Upper lobe of left lung (tissue), 6 donors: ENCODE data around the gene THOC1. TPM values are rescaled to one million over a fixed set of nuclear protein-coding genes. Genes with fewer than 3 reads are reported as not detected.

ENCODE experiments used
- ATAC-seq, 2 donors: fragments of 200-7000 bp; cut with Tn5 transposase; one replicate each; pipeline ENCODE4 v1.9.1; 2022; ENCODE audit warnings: mild to moderate bottlenecking in 2 of 2, moderate library complexity in 2 of 2; ENCODE audit not compliant: low FRiP score in 2 of 2
- DNase-seq, 2 donors: peaks; one replicate each; pipeline ENCODE4 v3.0.0-alpha.2; 2019 to 2020
- H3K27ac ChIP-seq, 4 donors: fragments of 200-600 bp; sonication (generic); one replicate each; pipeline ENCODE4 v1.5.1; 2016 to 2019
- H3K27me3 ChIP-seq, 4 donors: fragments of 200-600 bp; sonication (generic); one replicate each; pipeline ENCODE4 v1.5.1; 2017 to 2019
- H3K36me3 ChIP-seq, 4 donors: fragments of 200-600 bp; sonication (generic); one replicate each; pipeline ENCODE4 v1.5.1; 2016 to 2019
- H3K4me1 ChIP-seq, 4 donors: fragments of 200-600 bp; sonication (generic); one replicate each; pipeline ENCODE4 v1.5.1; 2018 to 2019
- H3K4me3 ChIP-seq, 4 donors: fragments of 200-600 bp; sonication (generic); one replicate each; pipeline ENCODE4 v1.5.1; 2017 to 2019; ENCODE audit warnings: mild to moderate bottlenecking in 2 of 4, moderate library complexity in 1 of 4
- H3K9me3 ChIP-seq, 4 donors: fragments of 200-600 bp; sonication (generic); one replicate each; pipeline ENCODE4 v1.5.1; 2018 to 2019
- EP300 ChIP-seq, 4 donors: sonication (generic); formaldehyde crosslinking; IDR thresholded peaks; one replicate each; pipeline ENCODE4 v1.5.1; 2017; ENCODE audit warnings: antibody characterized with exemption in 4 of 4, control low read depth in 2 of 4
- POLR2A ChIP-seq, 4 donors: fragments of 450-650 bp; IDR thresholded peaks; one replicate each; pipeline ENCODE4 v1.5.1; 2016 to 2017; ENCODE audit warnings: antibody characterized with exemption in 4 of 4, mild to moderate bottlenecking in 2 of 4
- POLR2AphosphoS5 ChIP-seq, 2 donors: sonication (generic); formaldehyde crosslinking; IDR thresholded peaks; one replicate each; pipeline ENCODE4 v1.5.1; 2017; ENCODE audit warnings: antibody characterized with exemption in 2 of 2
- WGBS, 2 donors: methylation state at CpG; one replicate each; pipeline ENCODE4 v1.1.5; 2017 to 2018; 5-methylcytosine and 5-hydroxymethylcytosine counted together
- total RNA-seq, 6 donors: library from RNA; depleted of rRNA in 4 of 6; stranded (reverse); fragments of >200 nt in 4 of 6; gene quantifications; one replicate each; pipeline versions ENCODE4 v1.1.0 to v1.2.1, GENCODE V29; 2016 to 2021
- TF ChIP-seq, protein P1 (sequence below), 6 experiments: fragments of 450-650 bp in 4 of 6; fragments of 200-600 bp in 2 of 6; sonication (generic) in 2 of 6; IDR thresholded peaks; one replicate each; pipeline ENCODE4 v1.5.1; 2016 to 2019; ENCODE audit warnings: antibody characterized with exemption in 6 of 6
- donor health status: DM: no; HTN: no; CAD: no; lungs with moderate emphysema.
- donor health status: DM: no; HTN: yes; CAD: no; lungs with severe emphysema.

The THOC1 gene
- total RNA-seq, 6 donors from 2014 or later: 21.2 to 93.2 (median 30.4) TPM

DNA sequence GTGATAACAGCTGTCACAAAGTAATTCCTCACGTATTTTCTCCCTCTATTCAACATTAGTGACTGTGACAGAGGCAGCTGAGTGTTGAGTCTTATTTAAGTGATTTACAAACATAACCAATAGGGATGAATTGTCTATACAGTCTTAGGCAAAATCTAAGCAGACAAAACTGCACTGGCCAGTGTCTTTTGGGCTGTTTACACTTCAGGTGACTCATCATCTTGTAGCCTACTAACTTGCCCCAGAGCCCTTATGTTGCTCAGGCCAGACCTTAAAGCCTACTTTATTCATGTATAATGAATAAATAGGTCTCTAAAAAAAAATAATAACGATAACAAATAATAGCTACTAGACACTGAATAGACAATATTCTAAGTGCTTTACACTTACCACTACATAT lies 17.2 kb downstream of the THOC1 start:
- no peaks in the 10 kb centered on the region for H3K27me3 ChIP-seq
- 85 to 92% methylated on average over 2 of the region's 2 CpGs for WGBS, 2 donors
- H3K4me3 ChIP-seq: no peak overlapping the region
- no peaks in the 10 kb centered on the region for H3K9me3 ChIP-seq
- H3K36me3 ChIP-seq: peaks cover 12 to 94% (median 47%) of the 10 kb centered on the region in 4 donors
- ATAC-seq (no peak), DNase-seq (no peak)
- H3K27ac ChIP-seq: no peak overlapping the region
- TF ChIP-seq EP300 (IDR thresholded peaks at IDR 0.05) (no peak), POLR2A (IDR thresholded peaks at IDR 0.05) (no peak), POLR2AphosphoS5 (IDR thresholded peaks at IDR 0.05) (no peak)
- TF ChIP-seq, protein P1, sequence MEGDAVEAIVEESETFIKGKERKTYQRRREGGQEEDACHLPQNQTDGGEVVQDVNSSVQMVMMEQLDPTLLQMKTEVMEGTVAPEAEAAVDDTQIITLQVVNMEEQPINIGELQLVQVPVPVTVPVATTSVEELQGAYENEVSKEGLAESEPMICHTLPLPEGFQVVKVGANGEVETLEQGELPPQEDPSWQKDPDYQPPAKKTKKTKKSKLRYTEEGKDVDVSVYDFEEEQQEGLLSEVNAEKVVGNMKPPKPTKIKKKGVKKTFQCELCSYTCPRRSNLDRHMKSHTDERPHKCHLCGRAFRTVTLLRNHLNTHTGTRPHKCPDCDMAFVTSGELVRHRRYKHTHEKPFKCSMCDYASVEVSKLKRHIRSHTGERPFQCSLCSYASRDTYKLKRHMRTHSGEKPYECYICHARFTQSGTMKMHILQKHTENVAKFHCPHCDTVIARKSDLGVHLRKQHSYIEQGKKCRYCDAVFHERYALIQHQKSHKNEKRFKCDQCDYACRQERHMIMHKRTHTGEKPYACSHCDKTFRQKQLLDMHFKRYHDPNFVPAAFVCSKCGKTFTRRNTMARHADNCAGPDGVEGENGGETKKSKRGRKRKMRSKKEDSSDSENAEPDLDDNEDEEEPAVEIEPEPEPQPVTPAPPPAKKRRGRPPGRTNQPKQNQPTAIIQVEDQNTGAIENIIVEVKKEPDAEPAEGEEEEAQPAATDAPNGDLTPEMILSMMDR (IDR thresholded peaks at IDR 0.05): no peak
- no peaks in the 10 kb centered on the region for H3K4me1 ChIP-seq

DNA sequence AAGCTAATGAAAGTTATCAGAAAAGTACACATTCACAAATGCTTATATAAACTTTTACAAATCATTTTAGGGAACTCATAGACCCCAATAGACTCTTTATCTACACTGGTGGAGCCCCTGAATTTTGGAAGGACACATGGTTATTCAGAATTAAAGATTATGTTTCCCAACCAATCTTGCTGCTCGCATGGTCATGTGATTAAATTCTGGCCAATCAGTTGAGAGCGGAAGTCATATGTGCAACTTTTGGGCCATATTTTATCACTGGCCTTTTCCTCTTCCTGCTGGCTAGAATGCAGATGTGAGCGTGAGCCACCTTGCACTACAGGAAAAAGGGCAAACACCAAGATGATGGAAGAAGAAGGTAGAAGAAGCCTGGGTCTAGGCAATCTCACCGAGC lies 19.8 kb downstream of the THOC1 start:
- no peak overlapping the region for H3K4me3 ChIP-seq
- H3K27ac ChIP-seq: no peak overlapping the region
- no peaks in the 10 kb centered on the region for H3K27me3 ChIP-seq
- H3K4me1 ChIP-seq: no peaks in the 10 kb centered on the region
- no peak for DNase-seq
- no peaks in the 10 kb centered on the region for H3K9me3 ChIP-seq
- no peak for TF ChIP-seq EP300 (IDR thresholded peaks at IDR 0.05)
- TF ChIP-seq, protein P1 (IDR thresholded peaks at IDR 0.05): no peak
- no peak for TF ChIP-seq POLR2AphosphoS5 (IDR thresholded peaks at IDR 0.05)
- TF ChIP-seq POLR2A (IDR thresholded peaks at IDR 0.05): no peak
- H3K36me3 ChIP-seq: peaks cover 14 to 96% (median 38%) of the 10 kb centered on the region in 4 donors
- no peak for ATAC-seq
- WGBS, 2 donors: 87 to 92% methylated on average over 4 of the region's 4 CpGs

DNA sequence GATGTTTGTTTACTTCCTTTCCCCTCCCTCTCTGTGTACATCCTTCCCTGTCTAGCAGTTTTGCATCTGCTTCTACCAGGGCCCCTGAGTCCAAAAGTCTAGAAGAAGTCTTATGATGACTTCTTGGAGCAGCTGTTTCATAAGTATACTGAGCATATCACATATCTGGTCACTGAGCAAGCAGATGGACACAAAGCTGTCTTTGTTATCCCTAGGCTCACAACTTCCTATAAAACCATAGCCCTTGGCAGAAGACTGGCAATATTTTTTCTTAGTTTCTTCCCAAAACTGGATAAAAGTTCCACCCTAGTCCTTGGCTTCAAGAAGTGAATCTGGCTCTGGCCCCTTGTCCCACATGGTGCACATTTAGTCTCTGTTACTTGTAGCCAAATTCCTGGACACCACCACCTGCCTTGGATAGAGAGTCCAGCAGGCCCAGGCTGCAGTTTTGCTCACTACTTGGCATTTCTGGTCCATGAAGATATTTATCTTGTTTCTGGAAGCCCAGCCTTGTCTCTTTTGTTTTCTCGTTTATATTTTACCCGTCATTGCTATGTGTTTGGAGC lies 22.5 kb downstream of the THOC1 start:
- no peak overlapping the region for H3K4me3 ChIP-seq
- no peaks in the 10 kb centered on the region for H3K27me3 ChIP-seq
- H3K9me3 ChIP-seq: no peaks in the 10 kb centered on the region
- peaks cover 13 to 82% (median 23%) of the 10 kb centered on the region in 4 donors for H3K36me3 ChIP-seq
- ATAC-seq (no peak), DNase-seq (no peak)
- no peak for TF ChIP-seq EP300 (IDR thresholded peaks at IDR 0.05)
- no peak for TF ChIP-seq POLR2AphosphoS5 (IDR thresholded peaks at IDR 0.05)
- TF ChIP-seq, protein P1 (IDR thresholded peaks at IDR 0.05): no peak
- no peak for TF ChIP-seq POLR2A (IDR thresholded peaks at IDR 0.05)
- WGBS, 2 donors: 90 to 98% methylated on average over 2 of the region's 2 CpGs
- H3K27ac ChIP-seq: no peak overlapping the region
- H3K4me1 ChIP-seq: no peaks in the 10 kb centered on the region

DNA sequence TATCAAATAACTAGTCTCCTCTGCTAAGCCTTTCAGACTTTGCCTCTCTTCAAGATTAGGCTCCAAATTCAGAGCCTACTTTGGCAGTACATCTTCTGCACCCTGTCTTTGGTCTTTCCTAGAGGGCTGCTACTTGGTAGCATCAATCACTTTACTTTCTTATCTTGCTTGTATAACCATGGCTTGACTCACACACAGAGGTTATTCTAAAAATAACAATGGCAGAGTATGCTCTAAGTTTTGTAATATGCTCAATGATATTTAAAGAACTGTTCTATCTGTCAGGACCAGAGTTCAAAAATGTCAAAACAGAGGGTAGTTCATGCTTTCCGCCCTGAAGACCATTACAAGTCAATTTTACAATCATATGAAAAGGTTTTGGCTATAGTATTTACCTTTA lies 27.7 kb downstream of the THOC1 start:
- peaks cover under 1 to 36% (median 2%) of the 10 kb centered on the region in 4 donors for H3K36me3 ChIP-seq
- H3K4me1 ChIP-seq: no peaks in the 10 kb centered on the region
- no peaks in the 10 kb centered on the region for H3K27me3 ChIP-seq
- ATAC-seq: no peak
- H3K9me3 ChIP-seq: no peaks in the 10 kb centered on the region
- TF ChIP-seq, protein P1 (IDR thresholded peaks at IDR 0.05): no peak
- TF ChIP-seq EP300 (IDR thresholded peaks at IDR 0.05): no peak
- TF ChIP-seq POLR2AphosphoS5 (IDR thresholded peaks at IDR 0.05): no peak
- no peak for TF ChIP-seq POLR2A (IDR thresholded peaks at IDR 0.05)
- DNase-seq: no peak
- WGBS, 2 donors: 100% methylated on average over 1 of the region's 1 CpG
- H3K4me3 ChIP-seq: no peak overlapping the region
- H3K27ac ChIP-seq: no peak overlapping the region

DNA sequence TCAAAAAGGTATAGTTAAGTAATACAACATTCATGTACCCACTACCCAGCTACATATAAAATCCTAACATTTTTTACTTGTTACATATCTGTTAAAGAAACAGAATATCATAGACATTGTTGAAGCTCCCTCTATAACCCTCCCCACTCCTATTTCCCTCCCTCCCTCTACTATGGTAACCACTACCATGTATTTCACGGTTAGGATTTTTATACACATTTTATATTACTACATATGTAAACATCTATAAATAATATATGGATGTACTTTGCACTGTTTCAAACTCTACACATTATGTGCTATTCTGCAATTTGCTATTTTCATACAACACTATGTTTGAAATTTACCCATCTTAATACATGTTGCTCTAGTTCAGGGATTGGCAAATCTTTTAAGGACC lies 36.3 kb downstream of the THOC1 start:
- 83 to 89% methylated on average over 1 of the region's 1 CpG for WGBS, 2 donors
- DNase-seq (no peak), ATAC-seq (no peak)
- H3K4me1 ChIP-seq: no peaks in the 10 kb centered on the region
- no peak overlapping the region for H3K4me3 ChIP-seq
- peaks cover 0 to 15% (median 0%) of the 10 kb centered on the region in 4 donors for H3K36me3 ChIP-seq
- H3K27ac ChIP-seq: no peak overlapping the region
- no peaks in the 10 kb centered on the region for H3K27me3 ChIP-seq
- TF ChIP-seq, protein P1 (IDR thresholded peaks at IDR 0.05): no peak
- TF ChIP-seq POLR2A (IDR thresholded peaks at IDR 0.05) (no peak), POLR2AphosphoS5 (IDR thresholded peaks at IDR 0.05) (no peak), EP300 (IDR thresholded peaks at IDR 0.05) (no peak)
- H3K9me3 ChIP-seq: no peaks in the 10 kb centered on the region
